Spinal cord (tissue), 10 donors: ENCODE measurements around the gene BTBD9. TPM values are rescaled to one million over a fixed set of nuclear protein-coding genes. Genes with fewer than 3 reads are reported as not detected.

ENCODE experiments used
- DNase-seq, 6 donors: peaks; one replicate each; pipeline versions ENCODE4 v3.0.0 to v3.0.0-alpha.2; 2013 to 2015; ENCODE audit warnings: low spot score in 6 of 6, low read depth in 4 of 6
- H3K27ac ChIP-seq: one replicate; pipeline ENCODE4 v1.5.1; 2013; ENCODE audit warnings: low read depth, low read length, control low read depth
- H3K27me3 ChIP-seq: one replicate; pipeline ENCODE4 v1.6.1; 2013; ENCODE audit warnings: low read length; ENCODE audit not compliant: control insufficient read depth, insufficient read depth
- H3K36me3 ChIP-seq: one replicate; pipeline ENCODE4 v1.6.1; 2013; ENCODE audit warnings: low read length; ENCODE audit not compliant: control insufficient read depth, insufficient read depth
- H3K4me1 ChIP-seq: one replicate; pipeline ENCODE4 v1.6.1; 2013; ENCODE audit warnings: low read length; ENCODE audit not compliant: control insufficient read depth, insufficient read depth
- H3K4me3 ChIP-seq: one replicate; pipeline ENCODE4 v1.5.1; 2013; ENCODE audit warnings: low read depth, low read length, control low read depth
- H3K9me3 ChIP-seq: one replicate; pipeline ENCODE4 v1.6.1; 2013; ENCODE audit warnings: low read length; ENCODE audit not compliant: control insufficient read depth, insufficient read depth
- WGBS: methylation state at CpG from one replicate; pipeline ENCODE4 v1.1.5; 2013; ENCODE audit warnings: missing lambda C conversion rate; ENCODE audit not compliant: insufficient coverage; 5-methylcytosine and 5-hydroxymethylcytosine counted together
- polyA plus RNA-seq, 2 donors: library from polyadenylated mRNA; unstranded; fragments of 120-200 nt; gene quantifications; one replicate each; pipeline ENCODE4 v1.2.1, GENCODE V29; 2013; ENCODE audit not compliant: insufficient read length in 2 of 2
- total RNA-seq, 2 donors: library from RNA; depleted of rRNA in 1 of 2; stranded (reverse); fragments of 120-200 nt in 1 of 2; fragments of >200 nt in 1 of 2; gene quantifications; one replicate each; pipeline versions ENCODE4 v1.2.3 to v1.2.4, GENCODE V29; 2013 to 2014
- donor health status: healthy.

BTBD9 gene
- total and polyA plus RNA-seq, 4 donors, result 14.6 to 38.6 (median 16.9) TPM

DNA sequence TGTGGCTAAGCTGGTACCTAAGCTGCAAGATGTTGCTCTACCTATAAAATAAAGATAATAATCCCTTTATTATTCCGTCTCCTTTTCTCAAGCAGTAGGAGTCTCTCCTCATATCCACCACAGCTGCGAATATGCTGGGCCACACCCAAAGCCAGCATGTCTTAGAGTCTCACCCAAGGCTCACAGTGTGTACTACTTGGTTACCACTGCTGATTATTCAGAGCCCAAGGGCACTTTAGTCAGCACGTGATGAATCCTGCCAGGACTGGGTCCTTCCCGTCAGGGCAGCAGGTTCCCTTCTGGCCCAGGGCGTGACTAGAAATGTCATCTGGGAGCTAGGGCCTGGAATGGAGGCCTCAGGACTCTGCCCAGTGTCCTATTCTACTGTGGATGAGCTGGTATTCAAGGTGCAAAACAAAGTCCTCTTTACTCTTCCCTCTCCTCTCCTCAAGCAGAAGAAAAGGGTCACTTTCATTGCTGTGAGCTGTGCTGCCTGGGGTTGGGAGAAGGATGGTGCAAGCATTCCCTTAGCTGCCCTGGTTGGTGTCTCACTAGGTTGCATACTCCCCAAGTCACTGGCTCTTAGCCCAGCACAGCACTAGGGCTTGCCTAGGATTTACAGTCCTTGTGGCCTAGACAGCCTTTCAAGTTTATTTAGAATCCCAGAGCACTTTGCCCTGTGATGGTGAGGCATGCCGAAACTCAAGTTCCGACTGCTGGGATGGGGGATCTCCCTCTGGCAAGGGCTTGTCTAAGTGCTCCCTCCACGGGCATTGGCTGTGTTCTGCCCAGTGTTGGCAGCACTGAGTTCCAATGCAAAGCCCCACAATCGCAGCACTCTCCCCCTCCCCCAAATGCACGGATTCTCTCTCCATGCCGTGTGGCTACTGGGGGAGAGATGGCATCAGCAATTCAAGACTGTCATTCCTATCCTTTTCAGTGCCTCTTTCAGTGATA lies 320.2 kb downstream of the BTBD9 start:
- Histone ChIP-seq H3K4me1 (peaks cover 13% of the 10 kb centered on the region), H3K36me3 (no peaks in the 10 kb centered on the region), H3K27me3 (no peaks in the 10 kb centered on the region), H3K27ac (no peak overlapping the region), H3K9me3 (no peaks in the 10 kb centered on the region), H3K4me3 (no peak overlapping the region)
- WGBS, result 62% methylated on average over 7 of the region's 11 CpGs
- DNase-seq, result peak in 2 of 6 donors; percentile 51 to 64

GRCh38 chr6:38316099-38316868 lies 323.4 kb downstream of the BTBD9 start:
- no peaks in the 10 kb centered on the region for H3K36me3 ChIP-seq
- no peaks in the 10 kb centered on the region for H3K27me3 ChIP-seq
- no peaks in the 10 kb centered on the region for H3K9me3 ChIP-seq
- no peak overlapping the region for H3K27ac ChIP-seq
- DNase-seq, result no peak
- H3K4me3 ChIP-seq, result no peak overlapping the region
- WGBS, result no CpG with 5 or more reads among the region's 1 CpG
- H3K4me1 ChIP-seq, result peaks cover 13% of the 10 kb centered on the region

DNA sequence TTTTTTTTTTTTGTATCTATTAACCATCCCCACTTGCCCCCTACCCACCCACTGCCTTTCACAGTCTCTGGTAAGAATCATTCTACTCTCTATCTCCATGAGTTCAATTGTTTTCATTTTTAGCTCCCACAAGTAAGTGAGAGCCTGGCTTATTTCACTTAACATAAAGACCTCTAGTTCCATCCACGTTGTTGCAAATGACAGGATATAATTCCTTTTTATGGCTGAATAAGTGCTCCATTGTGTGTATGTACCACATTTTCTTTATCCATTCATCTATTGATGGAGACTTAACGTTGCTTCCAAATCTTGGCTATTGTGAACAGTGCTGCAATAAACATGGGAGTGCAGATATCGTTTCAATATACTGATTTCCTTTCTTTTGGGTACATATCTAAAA lies 328.5 kb downstream of the BTBD9 start:
- no CpG with 5 or more reads among the region's 3 CpGs for WGBS

GRCh38 chr6:38310061-38310460 lies 329.7 kb downstream of the BTBD9 start:
- H3K27ac ChIP-seq, result no peak overlapping the region
- no peaks in the 10 kb centered on the region for H3K4me1 ChIP-seq
- no peaks in the 10 kb centered on the region for H3K36me3 ChIP-seq
- no peaks in the 10 kb centered on the region for H3K27me3 ChIP-seq
- no peak overlapping the region for H3K4me3 ChIP-seq
- no peaks in the 10 kb centered on the region for H3K9me3 ChIP-seq
- peak in 1 of 6 donors; percentile 31 for DNase-seq
- WGBS, result no CpG with 5 or more reads among the region's 5 CpGs

More for the DNA sequence above, 328.5 kb downstream of the BTBD9 start:
- DNase-seq, result peak in 1 of 6 donors; percentile 8
- H3K4me3 ChIP-seq, result no peak overlapping the region
- no peaks in the 10 kb centered on the region for H3K9me3 ChIP-seq
- H3K27ac ChIP-seq, result no peak overlapping the region
- H3K27me3 ChIP-seq, result no peaks in the 10 kb centered on the region
- no peaks in the 10 kb centered on the region for H3K36me3 ChIP-seq
- no peaks in the 10 kb centered on the region for H3K4me1 ChIP-seq

- H3K4me1 ChIP-seq, result no peaks in the 10 kb centered on the region
- no peak overlapping the region for H3K4me3 ChIP-seq
- H3K27ac ChIP-seq, result no peak overlapping the region
- H3K9me3 ChIP-seq, result no peaks in the 10 kb centered on the region
- DNase-seq, result peak in 1 of 6 donors; percentile 26
- H3K27me3 ChIP-seq, result no peaks in the 10 kb centered on the region
- H3K36me3 ChIP-seq, result no peaks in the 10 kb centered on the region
These were observed 332.0 kb downstream of the BTBD9 start for GRCh38 chr6:38307740-38308139.

DNA sequence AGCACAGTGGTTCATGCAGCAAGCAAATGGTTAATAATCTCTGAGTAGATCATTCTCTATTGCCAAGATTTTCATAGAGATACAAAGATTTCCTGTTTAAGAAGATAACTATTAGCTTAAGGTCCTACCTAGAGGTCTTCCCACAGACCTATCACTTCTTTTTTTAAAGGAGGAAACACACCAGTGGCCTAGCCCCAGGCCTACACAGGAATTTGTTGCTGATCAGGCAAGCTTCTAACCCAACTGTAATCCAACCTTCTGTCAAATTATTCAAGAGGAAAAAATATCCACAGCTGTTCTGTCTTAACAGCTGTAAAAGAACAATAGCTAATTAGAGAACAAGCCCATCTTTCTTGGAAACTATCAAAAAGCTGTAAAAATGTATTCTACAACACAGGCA lies 332.8 kb downstream of the BTBD9 start:
- H3K4me3 ChIP-seq, result no peak overlapping the region
- no peaks in the 10 kb centered on the region for H3K36me3 ChIP-seq
- no peaks in the 10 kb centered on the region for H3K27me3 ChIP-seq
- H3K4me1 ChIP-seq, result no peaks in the 10 kb centered on the region
- H3K9me3 ChIP-seq, result no peaks in the 10 kb centered on the region
- DNase-seq, result peak in 1 of 6 donors; percentile 47
- H3K27ac ChIP-seq, result no peak overlapping the region

- H3K4me3 ChIP-seq, result no peak overlapping the region
- DNase-seq, result peak in 1 of 6 donors; percentile 15
These were observed 333.6 kb downstream of the BTBD9 start for GRCh38 chr6:38305995-38306681.

GRCh38 chr6:38302838-38303237 lies 336.9 kb downstream of the BTBD9 start:
- Histone ChIP-seq H3K4me1 (no peaks in the 10 kb centered on the region), H3K36me3 (no peaks in the 10 kb centered on the region), H3K27ac (no peak overlapping the region), H3K4me3 (no peak overlapping the region), H3K27me3 (no peaks in the 10 kb centered on the region), H3K9me3 (no peaks in the 10 kb centered on the region)
- WGBS, result no CpG with 5 or more reads among the region's 2 CpGs
- no peak for DNase-seq

More at GRCh38 chr6:38305995-38306681, 333.6 kb downstream of the BTBD9 start:
- Histone ChIP-seq H3K27ac (no peak overlapping the region), H3K27me3 (no peaks in the 10 kb centered on the region), H3K4me1 (no peaks in the 10 kb centered on the region), H3K9me3 (no peaks in the 10 kb centered on the region), H3K36me3 (no peaks in the 10 kb centered on the region)
- WGBS, result 69% methylated on average over 2 of the region's 4 CpGs

DNA sequence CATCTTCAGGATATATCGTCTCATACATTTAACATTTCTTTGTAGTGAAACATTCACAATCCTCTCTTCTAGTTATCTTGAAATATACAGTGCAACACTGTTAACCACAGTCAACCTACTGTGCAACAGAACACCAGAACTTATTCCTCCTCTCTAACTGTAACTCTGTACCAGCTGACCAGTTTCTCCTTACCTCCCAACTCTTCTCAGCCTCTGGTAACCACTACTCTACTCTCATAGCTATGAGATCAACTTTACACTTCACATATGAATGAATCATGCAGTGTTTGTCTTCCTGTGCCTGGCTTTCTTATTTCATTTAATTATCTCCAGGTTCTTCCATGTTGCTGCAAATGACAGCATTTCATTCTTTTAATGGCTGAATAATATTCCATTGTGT lies 337.6 kb downstream of the BTBD9 start:
- DNase-seq, result no peak
- no peaks in the 10 kb centered on the region for H3K9me3 ChIP-seq
- no peaks in the 10 kb centered on the region for H3K27me3 ChIP-seq
- no peak overlapping the region for H3K4me3 ChIP-seq
- no peaks in the 10 kb centered on the region for H3K4me1 ChIP-seq
- H3K36me3 ChIP-seq, result no peaks in the 10 kb centered on the region
- H3K27ac ChIP-seq, result no peak overlapping the region
- 100% methylated on average over 1 of the region's 1 CpG for WGBS
